ENCODE measurements around the gene PAN3.

PAN3 gene

DNA sequence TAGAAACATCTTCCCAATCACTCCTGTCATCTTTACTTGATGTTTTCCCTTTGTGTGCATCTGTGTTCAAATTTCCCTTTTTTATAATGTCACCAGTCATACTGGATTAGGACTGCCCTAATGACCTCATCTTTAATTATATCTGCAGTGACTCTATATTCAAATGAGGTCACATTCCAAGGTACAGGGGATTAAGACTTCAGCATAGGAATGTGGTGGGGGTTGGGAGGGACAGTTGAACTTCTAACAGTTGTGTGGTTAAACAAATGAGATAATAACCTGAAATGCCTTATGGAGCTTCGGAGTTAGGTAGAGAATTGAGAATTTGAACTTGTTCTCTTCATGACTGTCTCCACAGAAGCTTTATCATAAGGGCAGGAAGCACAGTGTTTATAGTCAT lies 23.0 kb downstream of the PAN3 start (continued):
- TF ChIP-seq, protein P1, sequence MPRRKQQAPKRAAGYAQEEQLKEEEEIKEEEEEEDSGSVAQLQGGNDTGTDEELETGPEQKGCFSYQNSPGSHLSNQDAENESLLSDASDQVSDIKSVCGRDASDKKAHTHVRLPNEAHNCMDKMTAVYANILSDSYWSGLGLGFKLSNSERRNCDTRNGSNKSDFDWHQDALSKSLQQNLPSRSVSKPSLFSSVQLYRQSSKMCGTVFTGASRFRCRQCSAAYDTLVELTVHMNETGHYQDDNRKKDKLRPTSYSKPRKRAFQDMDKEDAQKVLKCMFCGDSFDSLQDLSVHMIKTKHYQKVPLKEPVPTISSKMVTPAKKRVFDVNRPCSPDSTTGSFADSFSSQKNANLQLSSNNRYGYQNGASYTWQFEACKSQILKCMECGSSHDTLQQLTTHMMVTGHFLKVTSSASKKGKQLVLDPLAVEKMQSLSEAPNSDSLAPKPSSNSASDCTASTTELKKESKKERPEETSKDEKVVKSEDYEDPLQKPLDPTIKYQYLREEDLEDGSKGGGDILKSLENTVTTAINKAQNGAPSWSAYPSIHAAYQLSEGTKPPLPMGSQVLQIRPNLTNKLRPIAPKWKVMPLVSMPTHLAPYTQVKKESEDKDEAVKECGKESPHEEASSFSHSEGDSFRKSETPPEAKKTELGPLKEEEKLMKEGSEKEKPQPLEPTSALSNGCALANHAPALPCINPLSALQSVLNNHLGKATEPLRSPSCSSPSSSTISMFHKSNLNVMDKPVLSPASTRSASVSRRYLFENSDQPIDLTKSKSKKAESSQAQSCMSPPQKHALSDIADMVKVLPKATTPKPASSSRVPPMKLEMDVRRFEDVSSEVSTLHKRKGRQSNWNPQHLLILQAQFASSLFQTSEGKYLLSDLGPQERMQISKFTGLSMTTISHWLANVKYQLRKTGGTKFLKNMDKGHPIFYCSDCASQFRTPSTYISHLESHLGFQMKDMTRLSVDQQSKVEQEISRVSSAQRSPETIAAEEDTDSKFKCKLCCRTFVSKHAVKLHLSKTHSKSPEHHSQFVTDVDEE (CRISPR knock-in tag; IDR thresholded peaks at IDR 0.05) = no peak
- TF ChIP-seq ARNTL (CRISPR knock-in tag; IDR thresholded peaks at IDR 0.05; ENCODE audit: borderline replicate concordance, low read depth) = no peak
- TF ChIP-seq RARB (CRISPR knock-in tag; IDR thresholded peaks at IDR 0.05) = no peak
- TF ChIP-seq PPARA (CRISPR knock-in tag; IDR thresholded peaks at IDR 0.05; ENCODE audit: borderline replicate concordance) = no peak
- TF ChIP-seq, protein P2, sequence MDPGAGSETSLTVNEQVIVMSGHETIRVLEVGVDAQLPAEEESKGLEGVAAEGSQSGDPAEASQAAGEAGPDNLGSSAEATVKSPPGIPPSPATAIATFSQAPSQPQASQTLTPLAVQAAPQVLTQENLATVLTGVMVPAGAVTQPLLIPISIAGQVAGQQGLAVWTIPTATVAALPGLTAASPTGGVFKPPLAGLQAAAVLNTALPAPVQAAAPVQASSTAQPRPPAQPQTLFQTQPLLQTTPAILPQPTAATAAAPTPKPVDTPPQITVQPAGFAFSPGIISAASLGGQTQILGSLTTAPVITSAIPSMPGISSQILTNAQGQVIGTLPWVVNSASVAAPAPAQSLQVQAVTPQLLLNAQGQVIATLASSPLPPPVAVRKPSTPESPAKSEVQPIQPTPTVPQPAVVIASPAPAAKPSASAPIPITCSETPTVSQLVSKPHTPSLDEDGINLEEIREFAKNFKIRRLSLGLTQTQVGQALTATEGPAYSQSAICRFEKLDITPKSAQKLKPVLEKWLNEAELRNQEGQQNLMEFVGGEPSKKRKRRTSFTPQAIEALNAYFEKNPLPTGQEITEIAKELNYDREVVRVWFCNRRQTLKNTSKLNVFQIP (CRISPR knock-in tag; IDR thresholded peaks at IDR 0.05; ENCODE audit: borderline replicate concordance, low read depth) = no peak
- no peak for TF ChIP-seq ZNF565 (CRISPR knock-in tag; conservative IDR thresholded peaks at IDR 0.05; ENCODE audit: low read depth)
- TF ChIP-seq CSDC2 (CRISPR knock-in tag; IDR thresholded peaks at IDR 0.05) = no peak
- TF ChIP-seq SNAI2 (CRISPR knock-in tag; IDR thresholded peaks at IDR 0.05) = no peak
- no peak for TF ChIP-seq OSR1 (CRISPR knock-in tag; IDR thresholded peaks at IDR 0.05)

DNA sequence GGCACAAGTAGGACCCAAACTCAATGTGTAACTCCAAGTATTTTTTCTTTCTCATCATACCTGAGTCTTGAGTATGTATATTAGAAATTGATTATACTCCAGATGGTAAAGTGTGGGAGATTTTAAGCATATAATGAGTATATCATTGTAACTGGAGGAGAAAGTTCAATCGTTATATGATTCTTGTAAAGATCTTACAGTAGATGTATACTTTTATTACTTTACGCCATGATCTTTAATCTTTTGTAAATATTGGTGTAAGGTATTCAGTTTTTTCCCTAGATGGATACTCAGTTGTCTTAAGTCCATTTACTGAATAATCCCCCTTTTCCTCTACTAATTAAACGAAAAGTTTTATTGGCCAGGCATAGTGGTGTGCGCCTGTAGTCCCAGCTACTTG lies 25.2 kb downstream of the PAN3 start:
- TF ChIP-seq ISL1 (CRISPR knock-in tag; IDR thresholded peaks at IDR 0.05) = no peak
- no peak for TF ChIP-seq PPARA (CRISPR knock-in tag; IDR thresholded peaks at IDR 0.05; ENCODE audit: borderline replicate concordance)
- no peak for TF ChIP-seq CSDC2 (CRISPR knock-in tag; IDR thresholded peaks at IDR 0.05)
- TF ChIP-seq TOX (CRISPR knock-in tag; IDR thresholded peaks at IDR 0.05; ENCODE audit: borderline replicate concordance) = no peak
- ATAC-seq = no peak

DNA sequence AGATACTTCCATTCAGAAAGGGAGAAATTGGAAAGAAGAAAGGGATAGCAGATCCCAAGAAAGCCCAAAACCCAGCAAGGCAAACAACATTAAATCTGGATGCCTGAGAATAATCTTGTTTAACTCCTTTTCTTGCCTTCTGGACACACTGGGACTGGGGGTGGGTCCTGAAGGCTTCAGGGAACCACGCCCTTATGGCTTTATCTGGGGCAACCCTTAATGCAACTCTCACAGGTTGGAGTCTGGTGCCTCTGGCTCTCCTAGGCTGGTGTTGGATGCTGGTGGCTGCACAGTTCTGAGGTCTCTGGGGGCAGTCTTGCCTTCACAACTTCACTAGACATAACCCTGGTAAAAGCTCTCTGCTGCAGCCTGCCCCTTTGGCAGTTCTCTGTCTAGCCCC lies 27.9 kb downstream of the PAN3 start:
- no peak for ATAC-seq
- no peak for TF ChIP-seq ARNTL (CRISPR knock-in tag; IDR thresholded peaks at IDR 0.05; ENCODE audit: borderline replicate concordance, low read depth)
- TF ChIP-seq, protein P3, sequence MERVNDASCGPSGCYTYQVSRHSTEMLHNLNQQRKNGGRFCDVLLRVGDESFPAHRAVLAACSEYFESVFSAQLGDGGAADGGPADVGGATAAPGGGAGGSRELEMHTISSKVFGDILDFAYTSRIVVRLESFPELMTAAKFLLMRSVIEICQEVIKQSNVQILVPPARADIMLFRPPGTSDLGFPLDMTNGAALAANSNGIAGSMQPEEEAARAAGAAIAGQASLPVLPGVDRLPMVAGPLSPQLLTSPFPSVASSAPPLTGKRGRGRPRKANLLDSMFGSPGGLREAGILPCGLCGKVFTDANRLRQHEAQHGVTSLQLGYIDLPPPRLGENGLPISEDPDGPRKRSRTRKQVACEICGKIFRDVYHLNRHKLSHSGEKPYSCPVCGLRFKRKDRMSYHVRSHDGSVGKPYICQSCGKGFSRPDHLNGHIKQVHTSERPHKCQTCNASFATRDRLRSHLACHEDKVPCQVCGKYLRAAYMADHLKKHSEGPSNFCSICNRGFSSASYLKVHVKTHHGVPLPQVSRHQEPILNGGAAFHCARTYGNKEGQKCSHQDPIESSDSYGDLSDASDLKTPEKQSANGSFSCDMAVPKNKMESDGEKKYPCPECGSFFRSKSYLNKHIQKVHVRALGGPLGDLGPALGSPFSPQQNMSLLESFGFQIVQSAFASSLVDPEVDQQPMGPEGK (CRISPR knock-in tag; IDR thresholded peaks at IDR 0.05; ENCODE audit: borderline replicate concordance) = no peak
- TF ChIP-seq ZNF565 (CRISPR knock-in tag; conservative IDR thresholded peaks at IDR 0.05; ENCODE audit: low read depth) = no peak
- TF ChIP-seq TCF4 (CRISPR knock-in tag; IDR thresholded peaks at IDR 0.05; ENCODE audit: borderline replicate concordance) = no peak
- TF ChIP-seq TOX (CRISPR knock-in tag; IDR thresholded peaks at IDR 0.05; ENCODE audit: borderline replicate concordance) = no peak
- TF ChIP-seq, protein P4, sequence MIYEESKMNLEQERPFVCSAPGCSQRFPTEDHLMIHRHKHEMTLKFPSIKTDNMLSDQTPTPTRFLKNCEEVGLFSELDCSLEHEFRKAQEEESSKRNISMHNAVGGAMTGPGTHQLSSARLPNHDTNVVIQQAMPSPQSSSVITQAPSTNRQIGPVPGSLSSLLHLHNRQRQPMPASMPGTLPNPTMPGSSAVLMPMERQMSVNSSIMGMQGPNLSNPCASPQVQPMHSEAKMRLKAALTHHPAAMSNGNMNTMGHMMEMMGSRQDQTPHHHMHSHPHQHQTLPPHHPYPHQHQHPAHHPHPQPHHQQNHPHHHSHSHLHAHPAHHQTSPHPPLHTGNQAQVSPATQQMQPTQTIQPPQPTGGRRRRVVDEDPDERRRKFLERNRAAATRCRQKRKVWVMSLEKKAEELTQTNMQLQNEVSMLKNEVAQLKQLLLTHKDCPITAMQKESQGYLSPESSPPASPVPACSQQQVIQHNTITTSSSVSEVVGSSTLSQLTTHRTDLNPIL (CRISPR knock-in tag; IDR thresholded peaks at IDR 0.05; ENCODE audit: low read depth) = no peak
- no peak for TF ChIP-seq OSR1 (CRISPR knock-in tag; IDR thresholded peaks at IDR 0.05)
- no peak for TF ChIP-seq ZFP3 (CRISPR knock-in tag; IDR thresholded peaks at IDR 0.05)
- TF ChIP-seq BACH2 (CRISPR knock-in tag; IDR thresholded peaks at IDR 0.05; ENCODE audit: borderline replicate concordance) = no peak
- TF ChIP-seq, protein P5, sequence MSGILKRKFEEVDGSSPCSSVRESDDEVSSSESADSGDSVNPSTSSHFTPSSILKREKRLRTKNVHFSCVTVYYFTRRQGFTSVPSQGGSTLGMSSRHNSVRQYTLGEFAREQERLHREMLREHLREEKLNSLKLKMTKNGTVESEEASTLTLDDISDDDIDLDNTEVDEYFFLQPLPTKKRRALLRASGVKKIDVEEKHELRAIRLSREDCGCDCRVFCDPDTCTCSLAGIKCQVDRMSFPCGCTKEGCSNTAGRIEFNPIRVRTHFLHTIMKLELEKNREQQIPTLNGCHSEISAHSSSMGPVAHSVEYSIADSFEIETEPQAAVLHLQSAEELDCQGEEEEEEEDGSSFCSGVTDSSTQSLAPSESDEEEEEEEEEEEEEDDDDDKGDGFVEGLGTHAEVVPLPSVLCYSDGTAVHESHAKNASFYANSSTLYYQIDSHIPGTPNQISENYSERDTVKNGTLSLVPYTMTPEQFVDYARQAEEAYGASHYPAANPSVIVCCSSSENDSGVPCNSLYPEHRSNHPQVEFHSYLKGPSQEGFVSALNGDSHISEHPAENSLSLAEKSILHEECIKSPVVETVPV (CRISPR knock-in tag; IDR thresholded peaks at IDR 0.05) = no peak
- TF ChIP-seq PPARA (CRISPR knock-in tag; IDR thresholded peaks at IDR 0.05; ENCODE audit: borderline replicate concordance) = no peak
- TF ChIP-seq ZNF70 (CRISPR knock-in tag; IDR thresholded peaks at IDR 0.05) = no peak
- TF ChIP-seq ESRRG (CRISPR knock-in tag; IDR thresholded peaks at IDR 0.05) = no peak
- TF ChIP-seq ZC3H10 (CRISPR knock-in tag; IDR thresholded peaks at IDR 0.05) = no peak

Data from SK-N-SH treated with all-trans-retinoic acid at 6 μM for 48 hours (cell line).